Gastroesophageal sphincter (tissue), 2 donors: Measurements from ENCODE around the gene HS1BP3.

Source experiments
- EP300 ChIP-seq: sonication (generic); formaldehyde crosslinking; IDR thresholded peaks from one replicate; pipeline ENCODE4 v1.6.1; 2017; ENCODE audit warnings: antibody characterized with exemption, mild to moderate bottlenecking
- POLR2A ChIP-seq, 2 donors: fragments of 450-650 bp; IDR thresholded peaks; one replicate each; pipeline ENCODE4 v1.6.1; 2017; ENCODE audit warnings: antibody characterized with exemption in 2 of 2, mild to moderate bottlenecking in 2 of 2, moderate library complexity in 1 of 2

DNA sequence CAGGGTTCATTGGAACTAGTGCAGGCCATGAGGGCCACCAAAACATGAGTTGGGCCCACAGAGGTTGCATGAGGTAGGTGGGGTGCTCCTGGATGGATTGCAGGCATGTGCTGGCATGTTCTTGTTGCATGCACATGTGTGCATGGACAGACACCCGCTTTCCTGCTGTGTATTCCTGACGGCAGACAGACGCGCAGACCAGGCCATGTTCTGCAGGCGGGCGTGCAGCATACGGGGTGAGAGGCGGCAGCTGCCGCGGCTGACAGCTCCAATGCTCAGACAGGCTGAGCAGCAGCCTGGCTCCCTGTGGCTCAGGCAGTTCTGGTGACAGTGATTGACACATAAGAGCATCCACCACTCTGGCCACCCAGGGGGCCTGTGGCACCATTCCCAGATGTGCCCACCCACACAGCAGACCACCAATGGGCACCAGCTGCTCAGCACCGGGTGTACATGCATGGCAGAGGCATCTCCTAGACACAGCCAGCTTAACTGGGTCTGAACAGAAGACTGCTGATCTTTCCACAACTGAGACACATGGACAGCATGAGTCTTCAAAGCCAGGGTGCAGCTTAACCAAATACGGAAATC lies 21.2 kb downstream of the HS1BP3 start:
- TF ChIP-seq POLR2A (IDR thresholded peaks at IDR 0.05) (no peak), EP300 (no peak)
